HFFc6 (cell line): ENCODE results near the gene VPS51. TPM values are rescaled to one million over a fixed set of nuclear protein-coding genes. Genes with fewer than 3 reads are reported as not detected.

ENCODE experiments used
- DNase-seq: peaks from one replicate; pipeline ENCODE4 v3.0.0-alpha.2; 2018
- H3K27ac Mint-ChIP-seq: 2 replicates; pipeline ENCODE4 v1.8.0; 2020; ENCODE audit warnings: mild to moderate bottlenecking, mixed read lengths
- H3K27me3 Mint-ChIP-seq: 2 replicates; pipeline ENCODE4 v1.8.0; 2021; ENCODE audit warnings: mild to moderate bottlenecking, moderate library complexity, mixed read lengths; ENCODE audit not compliant: insufficient read depth
- H3K36me3 Mint-ChIP-seq: 2 replicates; pipeline ENCODE4 v1.8.0; 2021; ENCODE audit warnings: low read depth, mixed read lengths
- H3K4me1 Mint-ChIP-seq: 2 replicates; pipeline ENCODE4 v1.8.0; 2020; ENCODE audit warnings: low read depth, mixed read lengths
- H3K4me3 Mint-ChIP-seq: 2 replicates; pipeline ENCODE4 v1.8.0; 2020; ENCODE audit warnings: mild to moderate bottlenecking, moderate library complexity, mixed read lengths
- H3K9me3 Mint-ChIP-seq: 2 replicates; pipeline ENCODE4 v1.8.0; 2020; ENCODE audit warnings: mild to moderate bottlenecking, mixed read lengths
- total RNA-seq, 6 experiments: library from RNA; stranded (reverse); fragmentation: NEBNext Ultra II Directional; extraction: Animal tissue kit (Norgen Biotek cat#: 25700); gene quantifications; 2 replicates in 1 of 6; 3 replicates in 5 of 6; pipeline ENCODE4 v1.2.3, GENCODE V29; 2021
- TF ChIP-seq, protein P1 (sequence below): fragments of 200-600 bp; sonication (generic); IDR thresholded peaks from 2 replicates; pipeline ENCODE4 v1.5.0; 2021; ENCODE audit warnings: antibody characterized with exemption, mild to moderate bottlenecking

The VPS51 gene
- total RNA-seq, 6 experiments from 2014 or later = 61.2 to 90.1 (median 79.4) TPM

DNA sequence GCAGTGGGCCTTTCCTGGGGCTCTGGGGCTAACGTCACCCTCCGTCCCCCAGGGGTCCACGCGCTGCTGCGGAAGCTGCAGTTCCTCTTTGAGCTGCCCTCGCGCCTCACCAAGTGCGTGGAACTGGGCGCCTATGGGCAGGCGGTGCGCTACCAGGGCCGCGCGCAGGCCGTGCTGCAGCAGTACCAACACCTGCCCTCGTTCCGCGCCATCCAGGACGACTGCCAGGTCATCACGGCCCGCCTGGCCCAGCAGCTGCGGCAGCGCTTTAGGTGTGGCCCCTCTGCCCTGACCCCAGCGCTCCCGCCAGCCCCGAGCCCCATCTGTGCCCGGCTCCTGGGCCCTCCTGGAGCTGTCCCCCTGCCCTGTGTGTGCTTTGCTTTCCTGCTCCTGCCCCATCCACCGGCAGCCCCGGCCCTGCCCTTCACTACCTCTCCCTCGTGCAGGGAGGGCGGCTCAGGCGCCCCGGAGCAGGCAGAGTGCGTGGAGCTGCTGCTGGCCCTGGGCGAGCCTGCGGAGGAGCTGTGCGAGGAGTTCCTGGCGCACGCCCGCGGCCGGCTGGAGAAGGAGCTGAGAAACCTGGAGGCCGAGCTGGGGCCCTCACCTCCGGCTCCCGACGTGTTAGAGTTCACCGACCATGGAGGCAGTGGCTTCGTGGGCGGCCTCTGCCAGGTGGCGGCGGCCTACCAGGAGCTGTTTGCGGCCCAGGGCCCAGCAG lies 11.9 kb downstream of the VPS51 start:
- DNase-seq = no peak
- Mint-ChIP-seq H3K27me3 (no peaks in the 10 kb centered on the region; the same call in none of the 2 replicates), H3K4me3 (no peak overlapping the region), H3K36me3 (no peaks in the 10 kb centered on the region), H3K27ac (no peak overlapping the region), H3K9me3 (no peaks in the 10 kb centered on the region), H3K4me1 (peaks cover 13% of the 10 kb centered on the region)
- TF ChIP-seq, protein P1, sequence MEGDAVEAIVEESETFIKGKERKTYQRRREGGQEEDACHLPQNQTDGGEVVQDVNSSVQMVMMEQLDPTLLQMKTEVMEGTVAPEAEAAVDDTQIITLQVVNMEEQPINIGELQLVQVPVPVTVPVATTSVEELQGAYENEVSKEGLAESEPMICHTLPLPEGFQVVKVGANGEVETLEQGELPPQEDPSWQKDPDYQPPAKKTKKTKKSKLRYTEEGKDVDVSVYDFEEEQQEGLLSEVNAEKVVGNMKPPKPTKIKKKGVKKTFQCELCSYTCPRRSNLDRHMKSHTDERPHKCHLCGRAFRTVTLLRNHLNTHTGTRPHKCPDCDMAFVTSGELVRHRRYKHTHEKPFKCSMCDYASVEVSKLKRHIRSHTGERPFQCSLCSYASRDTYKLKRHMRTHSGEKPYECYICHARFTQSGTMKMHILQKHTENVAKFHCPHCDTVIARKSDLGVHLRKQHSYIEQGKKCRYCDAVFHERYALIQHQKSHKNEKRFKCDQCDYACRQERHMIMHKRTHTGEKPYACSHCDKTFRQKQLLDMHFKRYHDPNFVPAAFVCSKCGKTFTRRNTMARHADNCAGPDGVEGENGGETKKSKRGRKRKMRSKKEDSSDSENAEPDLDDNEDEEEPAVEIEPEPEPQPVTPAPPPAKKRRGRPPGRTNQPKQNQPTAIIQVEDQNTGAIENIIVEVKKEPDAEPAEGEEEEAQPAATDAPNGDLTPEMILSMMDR = no peak

DNA sequence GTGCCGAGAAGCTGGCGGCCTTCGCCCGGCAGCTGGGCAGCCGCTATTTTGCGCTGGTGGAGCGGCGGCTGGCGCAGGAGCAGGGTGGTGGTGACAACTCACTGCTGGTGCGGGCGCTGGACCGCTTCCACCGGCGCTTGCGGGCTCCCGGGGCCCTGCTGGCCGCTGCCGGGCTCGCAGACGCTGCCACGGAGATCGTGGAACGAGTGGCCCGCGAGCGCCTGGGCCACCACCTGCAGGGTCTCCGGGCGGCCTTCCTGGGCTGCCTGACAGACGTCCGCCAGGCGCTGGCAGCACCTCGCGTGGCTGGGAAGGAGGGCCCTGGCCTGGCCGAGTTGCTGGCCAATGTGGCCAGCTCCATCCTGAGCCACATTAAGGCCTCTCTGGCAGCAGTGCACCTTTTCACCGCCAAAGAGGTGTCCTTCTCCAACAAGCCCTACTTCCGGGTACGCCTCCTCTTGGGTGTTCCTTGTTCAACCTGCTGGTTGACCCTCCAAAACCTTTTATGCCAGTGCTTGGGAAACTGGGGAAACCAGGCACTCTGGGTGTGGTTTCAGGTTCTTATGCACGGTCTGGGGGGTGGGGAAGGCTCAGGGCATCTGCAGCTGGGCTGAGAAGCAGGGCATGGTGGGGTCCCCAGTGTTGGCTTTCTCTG lies 12.6 kb downstream of the VPS51 start:
- Mint-ChIP-seq H3K4me1 (peaks cover 19% of the 10 kb centered on the region), H3K36me3 (no peaks in the 10 kb centered on the region), H3K27ac (no peak overlapping the region), H3K9me3 (no peaks in the 10 kb centered on the region), H3K4me3 (no peak overlapping the region), H3K27me3 (no peaks in the 10 kb centered on the region; the same call in none of the 2 replicates)
- TF ChIP-seq, protein P1 = no peak
- DNase-seq = no peak

- no peak for DNase-seq
- Mint-ChIP-seq H3K4me3 (no peak overlapping the region), H3K4me1 (peaks cover 20% of the 10 kb centered on the region), H3K9me3 (no peaks in the 10 kb centered on the region), H3K36me3 (no peaks in the 10 kb centered on the region), H3K27ac (no peak overlapping the region), H3K27me3 (peaks cover 2% of the 10 kb centered on the region)
- TF ChIP-seq, protein P1 = no peak
Observed at GRCh38 chr11:65109231-65110198, 13.5 kb downstream of the VPS51 start.

GRCh38 chr11:65110354-65110861 lies 14.4 kb downstream of the VPS51 start:
- Mint-ChIP-seq H3K4me1 (peaks cover 20% of the 10 kb centered on the region), H3K9me3 (no peaks in the 10 kb centered on the region), H3K27ac (peak overlapping the region; percentile 13; the same call in 1 of the 2 replicates), H3K27me3 (peaks cover 2% of the 10 kb centered on the region), H3K4me3 (no peak overlapping the region), H3K36me3 (no peaks in the 10 kb centered on the region)
- DNase-seq = peak; percentile 75
- TF ChIP-seq, protein P1 = peak; percentile 99

GRCh38 chr11:65111159-65111743 lies 15.2 kb downstream of the VPS51 start:
- Mint-ChIP-seq H3K36me3 (no peaks in the 10 kb centered on the region), H3K27me3 (peaks cover 2% of the 10 kb centered on the region; the same call in 1 of the 2 replicates), H3K4me3 (peak overlapping the region; percentile 81), H3K4me1 (peaks cover 20% of the 10 kb centered on the region), H3K27ac (peak overlapping the region; percentile 13; the same call in 1 of the 2 replicates), H3K9me3 (no peaks in the 10 kb centered on the region)
- TF ChIP-seq, protein P1 = peak; percentile 19; the same call in 1 of the 2 replicates
- no peak for DNase-seq
